Stimulated activated CD4-positive, alpha-beta T cell treated with anti-CD3 and anti-CD28 coated beads, TNF-alpha, amount 100 ng/mL, for 1 hour (primary cell): Measurements from ENCODE around the gene PODNL1.

Source experiments
- DNase-seq, 3 donors: peaks; one replicate each; pipeline ENCODE4 v3.0.0-alpha.2; 2020; ENCODE audit warnings: low read depth in 3 of 3, low spot score in 1 of 3

Gene PODNL1

GRCh38 chr19:13896227-13896626, 42.0 kb downstream of the PODNL1 start:
- no peak for DNase-seq

GRCh38 chr19:13894552-13894951, 43.7 kb downstream of the PODNL1 start:
- no peak for DNase-seq

GRCh38 chr19:13892870-13893269, 45.3 kb downstream of the PODNL1 start:
- DNase-seq, result no peak

GRCh38 chr19:13890136-13890535, 48.1 kb downstream of the PODNL1 start:
- DNase-seq, result no peak

- no peak for DNase-seq
Measured at GRCh38 chr19:13888281-13888680, 49.9 kb downstream of the PODNL1 start.

- DNase-seq, result no peak
Measured at GRCh38 chr19:13887517-13887916, 50.7 kb downstream of the PODNL1 start.

- no peak for DNase-seq
Measured at GRCh38 chr19:13887018-13887436, 51.2 kb downstream of the PODNL1 start.

GRCh38 chr19:13885826-13886365, 52.3 kb downstream of the PODNL1 start:
- no peak for DNase-seq

GRCh38 chr19:13884726-13885591, 53.3 kb downstream of the PODNL1 start:
- no peak for DNase-seq

- DNase-seq, result no peak
Measured at GRCh38 chr19:13883516-13884064, 54.6 kb downstream of the PODNL1 start.

GRCh38 chr19:13882836-13883235, 55.4 kb downstream of the PODNL1 start:
- no peak for DNase-seq

- no peak for DNase-seq
Measured at GRCh38 chr19:13882419-13882795, 55.8 kb downstream of the PODNL1 start.

GRCh38 chr19:13881692-13882418, 56.4 kb downstream of the PODNL1 start:
- no peak for DNase-seq

GRCh38 chr19:13881251-13881691, 56.9 kb downstream of the PODNL1 start:
- no peak for DNase-seq
